Epithelial cell of proximal tubule (primary cell): ENCODE results near the gene TRIP12. TPM values are rescaled to one million over a fixed set of nuclear protein-coding genes. Genes with fewer than 3 reads are reported as not detected.
"Not testable (repeated sequence)": the region's sequence is repeated elsewhere in the genome, so short reads cannot be mapped to it uniquely, and the experiment has no call there.

ENCODE experiments used
- DNase-seq: peaks from one replicate; pipeline ENCODE4 v3.0.0-alpha.2; 2011; ENCODE audit warnings: low read depth
- H3K4me3 ChIP-seq: 2 replicates; pipeline ENCODE4 v1.5.1; 2011; ENCODE audit warnings: low read depth, mild to moderate bottlenecking, low read length
- CTCF ChIP-seq: conservative IDR thresholded peaks from 2 replicates; pipeline ENCODE4 v1.5.1; 2012; ENCODE audit warnings: low read depth, mild to moderate bottlenecking, low read length
- total RNA-seq: library from RNA; depleted of rRNA; stranded (reverse); fragments of >200 nt; gene quantifications from 2 replicates; pipeline ENCODE4 v1.2.3, GENCODE V29; 2015

The TRIP12 gene
- total RNA-seq, result 84.1 and 96.7 TPM in 2 replicates

DNA sequence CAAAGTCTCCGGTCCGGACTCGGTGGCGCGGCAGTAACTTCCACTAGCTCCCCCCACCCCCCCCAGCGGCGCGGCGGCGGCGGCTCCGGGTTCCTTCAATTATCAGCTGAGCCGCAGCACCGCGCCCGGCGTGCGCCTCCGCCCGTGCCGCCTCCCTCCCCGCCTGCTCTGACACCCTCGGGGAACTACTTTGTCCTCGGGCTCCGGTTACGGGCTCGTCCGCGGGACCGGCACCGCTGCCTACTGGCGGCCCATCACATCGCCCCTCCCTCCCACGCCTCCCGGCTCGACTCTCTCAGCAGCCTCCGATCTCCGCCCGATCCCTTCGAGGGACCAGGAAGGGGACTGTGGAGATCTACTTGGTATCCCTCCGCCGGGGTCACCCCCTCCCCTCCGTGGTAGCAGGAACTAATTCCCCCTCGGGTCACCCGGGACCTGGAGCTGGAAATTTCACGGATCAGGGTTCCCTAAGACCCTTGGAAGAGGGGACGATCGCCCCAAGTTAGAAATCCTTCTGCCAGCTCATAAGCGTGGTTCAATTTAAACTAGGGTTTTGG, at the start of gene TRIP12:
TRIP12 (minus strand) TSS at position 118 of the 557 bp plus-strand sequence. CDS start 41,930 bp downstream, outside the sequence.
- no peak for TF ChIP-seq CTCF
- peak; percentile 87 for DNase-seq
- peak within 1 kb of the TSS; percentile 74 for H3K4me3 ChIP-seq

- no peak overlapping the region for H3K4me3 ChIP-seq
- no peak for TF ChIP-seq CTCF
- DNase-seq, result no peak
Measured at GRCh38 chr2:229971298-229971790, 49.5 kb upstream of the TRIP12 start.

GRCh38 chr2:229970406-229970805, 48.6 kb upstream of the TRIP12 start:
- no peak for TF ChIP-seq CTCF
- no peak for DNase-seq
- H3K4me3 ChIP-seq, result no peak overlapping the region

GRCh38 chr2:229969921-229970320, 48.1 kb upstream of the TRIP12 start:
- DNase-seq, result no peak
- no peak overlapping the region for H3K4me3 ChIP-seq
- no peak for TF ChIP-seq CTCF

DNA sequence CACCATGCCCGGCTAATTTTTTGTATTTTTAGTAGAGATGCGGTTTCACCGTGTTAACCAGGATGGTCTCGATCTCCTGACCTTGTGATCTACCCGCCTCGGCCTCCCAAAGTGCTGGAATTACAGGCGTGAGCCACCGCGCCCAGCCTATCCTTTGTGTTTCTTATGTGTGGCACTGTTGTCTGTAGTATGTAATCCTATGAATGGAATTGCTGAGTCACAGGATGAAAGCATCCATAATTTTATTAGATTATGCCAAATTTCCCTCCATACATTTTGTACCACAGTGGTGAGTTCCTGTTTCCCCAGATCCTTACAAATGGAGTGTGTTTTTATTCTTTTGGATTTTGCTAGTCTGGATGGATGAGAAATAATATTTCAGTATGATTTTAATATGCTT, 41.8 kb upstream of the TRIP12 start:
- DNase-seq, result not testable (repeated sequence)

GRCh38 chr2:229956491-229956890, 34.7 kb upstream of the TRIP12 start:
- no peak overlapping the region for H3K4me3 ChIP-seq
- TF ChIP-seq CTCF, result no peak
- no peak for DNase-seq

More for the DNA sequence above, 41.8 kb upstream of the TRIP12 start:
- not testable (repeated sequence) for H3K4me3 ChIP-seq

DNA sequence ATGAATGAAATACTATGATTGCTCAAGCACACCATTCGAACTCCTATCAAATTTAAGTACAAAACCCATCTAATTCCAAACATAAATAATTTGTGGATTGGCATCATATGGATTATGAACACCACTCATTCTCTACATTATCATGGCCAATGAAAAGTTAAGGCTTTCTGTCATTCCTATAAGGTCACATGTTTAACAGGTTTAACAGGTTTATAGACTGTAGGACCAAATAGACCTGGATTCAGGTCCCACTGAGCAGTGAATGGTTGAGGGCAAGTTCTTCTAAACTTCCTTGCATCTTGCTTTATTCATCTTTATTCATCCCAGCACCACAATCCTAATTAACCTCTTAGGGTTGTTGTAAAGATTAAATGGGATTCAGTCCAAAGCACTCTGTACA, 33.9 kb upstream of the TRIP12 start:
- H3K4me3 ChIP-seq, result no peak overlapping the region
- no peak for TF ChIP-seq CTCF
- no peak for DNase-seq
